Stimulated activated CD4-positive, alpha-beta T cell treated with anti-CD3 and anti-CD28 coated beads, Interleukin-1b, Interleukin-23, amount 100 ng/mL, for 48 hours (primary cell): ENCODE data around the gene ZNF563.

ENCODE experiments used
- DNase-seq: peaks from one replicate; pipeline ENCODE4 v3.0.0-alpha.2; 2020

The ZNF563 gene

DNA sequence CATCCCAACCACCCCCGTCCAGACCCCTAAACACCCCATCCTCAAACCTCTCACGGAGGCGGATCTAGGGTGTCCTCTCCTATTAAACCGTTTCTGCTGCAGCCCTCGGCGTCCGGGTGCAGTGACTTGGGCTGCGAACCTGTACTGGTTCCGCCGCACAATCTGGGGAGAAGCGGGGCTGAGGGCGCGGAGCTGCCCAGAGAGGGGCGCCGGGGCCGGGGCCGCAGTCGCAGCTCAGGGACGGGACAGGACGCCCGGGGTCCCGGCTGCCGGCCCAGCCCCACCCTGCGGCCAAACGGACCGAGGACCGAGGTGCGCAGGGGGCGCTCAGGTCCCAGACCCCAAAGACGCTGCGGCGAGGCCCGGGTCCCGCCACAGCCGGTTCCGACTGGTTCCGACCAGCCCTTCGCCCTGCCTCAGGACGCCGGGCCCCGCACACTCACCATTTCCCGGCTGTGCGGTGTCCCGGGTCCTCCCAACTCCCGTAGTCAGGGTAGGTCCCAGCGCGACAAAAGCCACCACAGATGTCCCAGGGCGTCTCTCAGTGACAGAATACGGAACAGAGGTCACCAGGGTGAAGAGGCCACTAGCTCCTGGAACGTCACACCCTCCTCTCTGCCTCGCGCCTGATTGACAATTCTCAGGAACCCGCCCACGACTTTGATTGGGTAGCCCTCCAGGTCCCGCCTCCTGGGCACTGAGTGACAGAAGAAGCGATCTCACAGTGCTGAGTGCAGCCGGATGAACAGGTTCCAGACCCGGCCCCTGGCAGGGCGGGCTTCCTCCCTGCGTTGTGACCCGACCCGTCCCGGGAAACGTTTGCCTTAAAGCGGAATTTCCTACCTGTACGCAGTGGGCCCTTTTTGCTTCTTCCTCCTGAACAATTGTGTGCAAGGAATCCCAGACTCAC lies 38.9 kb downstream of the ZNF563 start, which contains the start of gene ZNF44:
Gene ZNF44 (minus strand): TSS at position 635 of the 910 bp plus-strand sequence. CDS start 189 bp downstream, at position 446.
- peak; percentile 97 for DNase-seq

DNA sequence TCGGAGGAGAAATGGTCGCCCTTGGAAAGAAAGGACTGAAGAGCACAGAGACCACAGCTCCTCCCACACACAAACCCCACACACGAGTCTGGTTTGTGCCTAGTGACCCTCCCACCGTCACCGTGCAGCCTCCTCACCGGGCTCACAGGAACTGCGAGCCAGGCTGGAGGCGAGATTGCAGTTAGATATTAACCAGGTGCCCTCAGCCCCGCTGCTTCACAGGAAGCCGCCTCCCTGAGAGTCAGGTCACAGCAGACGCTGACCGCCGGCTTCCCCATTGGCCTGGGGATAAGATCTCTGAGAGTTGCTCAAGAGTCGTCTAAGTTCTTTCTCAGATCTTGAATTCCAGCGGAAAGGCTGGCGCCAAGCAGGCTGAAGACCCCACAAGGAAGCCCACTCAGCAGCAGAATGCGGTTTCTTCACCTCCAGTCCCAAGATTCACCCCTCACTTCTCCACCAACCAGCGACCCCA lies 39.6 kb downstream of the ZNF563 start:
- DNase-seq, result peak; percentile 52

DNA sequence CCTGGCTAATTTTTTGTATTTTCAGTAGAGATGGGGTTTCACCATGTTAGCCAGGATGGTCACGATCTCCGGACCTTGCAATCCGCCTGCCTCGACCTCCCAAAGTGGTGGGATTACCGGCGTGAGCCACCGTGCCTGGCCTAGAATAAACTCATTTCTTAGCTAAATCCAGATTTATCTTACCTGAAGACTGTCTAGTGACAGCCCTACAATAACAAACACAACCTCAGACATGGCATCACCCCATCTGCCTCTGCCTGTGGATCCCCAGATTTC lies 43.7 kb downstream of the ZNF563 start:
- no peak for DNase-seq

DNA sequence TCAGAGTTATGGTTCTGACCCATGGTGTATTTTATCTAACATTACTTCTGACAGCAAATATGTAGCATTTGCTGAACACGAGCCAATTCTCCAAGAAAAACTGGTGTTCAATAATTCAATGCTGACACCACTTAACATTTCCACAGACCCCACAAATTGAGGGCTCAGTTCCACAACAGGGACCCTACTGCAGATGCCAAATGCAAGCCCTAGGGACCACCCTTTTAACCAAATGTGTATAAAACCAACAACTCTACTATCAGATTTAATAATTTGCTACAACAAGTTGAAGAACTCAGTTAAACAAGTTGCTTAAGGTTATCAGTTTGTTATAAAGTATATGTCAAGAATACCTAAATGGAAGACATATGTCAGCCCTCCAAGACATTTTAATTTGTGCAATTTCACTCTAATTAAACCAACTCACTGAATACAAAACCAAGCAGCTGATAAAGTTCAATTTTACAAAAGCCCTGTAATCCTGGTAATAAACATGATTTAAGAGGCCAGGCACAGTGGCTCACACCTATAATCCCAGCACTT lies 45.4 kb downstream of the ZNF563 start:
- DNase-seq, result no peak

DNA sequence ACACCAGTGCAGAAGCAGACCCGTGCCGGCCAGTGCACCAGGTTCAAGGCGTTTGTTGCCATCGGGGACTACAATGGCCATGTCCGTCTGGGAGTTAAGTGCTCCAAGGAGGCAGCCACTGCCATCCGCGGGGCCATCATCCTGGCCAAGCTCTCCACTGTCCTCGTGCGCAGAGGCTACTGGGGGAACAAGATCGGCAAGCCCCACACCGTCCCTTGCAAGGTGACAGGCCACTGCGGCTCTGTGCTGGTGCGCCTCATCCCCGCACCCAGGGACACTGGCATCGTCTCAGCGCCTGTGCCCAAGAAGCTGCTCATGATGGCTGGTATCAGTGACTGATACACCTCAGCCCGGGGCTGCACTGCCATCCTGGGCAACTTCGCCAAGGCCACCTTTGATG lies 48.8 kb downstream of the ZNF563 start:
- no peak for DNase-seq

DNA sequence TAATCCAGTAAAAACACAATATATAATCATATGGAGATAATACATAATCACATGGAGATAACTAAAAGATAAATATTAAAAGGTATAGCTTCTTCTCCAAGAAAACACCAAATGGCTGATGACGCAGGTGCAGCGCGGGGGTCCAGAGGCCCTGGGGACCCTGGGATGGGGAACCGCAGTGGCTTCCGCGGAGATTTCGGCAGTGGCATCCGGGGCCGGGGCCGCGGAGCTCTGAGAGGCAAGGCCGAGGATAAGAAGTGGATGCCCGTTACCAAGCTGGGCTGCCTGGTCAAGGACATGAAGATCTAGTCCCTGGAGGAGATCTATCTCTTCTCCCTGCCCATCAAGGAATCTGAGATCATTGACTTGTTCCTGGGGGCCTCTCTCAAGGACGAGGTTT lies 49.2 kb downstream of the ZNF563 start:
- DNase-seq, result no peak

DNA sequence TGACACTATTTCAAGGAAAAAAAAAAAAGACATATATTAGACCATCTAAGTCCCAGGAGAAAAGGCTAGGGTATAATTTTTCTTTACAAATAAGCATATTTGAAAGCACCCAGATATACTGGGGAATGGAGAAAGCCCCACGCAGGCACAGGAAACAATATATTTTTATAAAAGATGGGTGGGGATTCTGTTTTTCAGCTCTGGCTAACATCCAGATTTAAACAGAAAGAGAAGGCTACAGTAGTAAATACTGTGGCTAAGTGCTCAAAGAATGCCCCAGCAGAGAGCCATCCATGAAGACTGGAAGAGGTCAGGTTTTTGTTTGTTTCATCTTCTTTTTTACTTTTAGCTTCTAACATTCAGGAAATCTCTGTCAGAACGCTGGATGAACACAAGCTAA lies 54.7 kb downstream of the ZNF563 start:
- no peak for DNase-seq

DNA sequence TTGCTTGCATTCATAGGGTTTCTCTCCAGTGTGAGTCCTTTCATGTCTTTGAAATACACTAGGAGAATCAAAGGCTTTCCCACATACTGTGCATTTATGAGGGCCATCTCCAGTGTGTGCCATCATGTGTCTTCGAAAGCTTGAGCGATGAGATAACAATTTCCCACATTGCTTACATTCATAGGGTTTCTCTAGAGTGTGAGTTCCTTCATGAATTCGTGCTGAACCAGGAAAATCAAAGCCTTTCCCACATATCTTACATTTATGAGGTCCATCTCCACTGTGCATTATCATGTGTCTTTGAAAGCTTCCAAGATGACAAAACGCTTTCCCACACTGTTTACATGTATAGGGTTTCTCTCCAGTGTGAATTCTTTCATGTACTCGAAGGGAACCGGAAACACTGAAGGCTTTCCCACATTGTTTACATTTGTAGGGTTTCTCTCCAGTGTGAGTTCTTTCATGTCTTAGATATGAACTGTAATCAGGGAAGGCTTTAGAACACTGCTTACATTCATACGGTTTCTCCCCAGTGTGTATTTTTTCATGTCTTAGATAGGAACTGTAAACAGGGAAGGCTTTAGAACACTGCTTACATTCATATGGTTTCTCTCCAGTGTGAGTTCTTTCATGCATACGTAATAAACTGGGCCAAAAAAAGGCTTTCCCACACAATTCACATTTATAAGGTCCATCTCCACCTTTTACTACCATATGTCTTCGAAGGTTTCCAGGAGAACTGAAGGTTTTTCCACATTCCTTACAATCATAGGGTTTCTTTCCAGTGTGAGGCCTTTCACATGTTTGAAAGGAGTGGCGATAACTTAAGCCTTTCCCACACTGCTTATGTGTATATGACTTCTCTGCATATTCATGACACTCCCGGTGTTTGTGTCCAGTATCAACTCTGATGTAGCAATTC lies 60.2 kb downstream of the ZNF563 start:
- DNase-seq, result no peak

DNA sequence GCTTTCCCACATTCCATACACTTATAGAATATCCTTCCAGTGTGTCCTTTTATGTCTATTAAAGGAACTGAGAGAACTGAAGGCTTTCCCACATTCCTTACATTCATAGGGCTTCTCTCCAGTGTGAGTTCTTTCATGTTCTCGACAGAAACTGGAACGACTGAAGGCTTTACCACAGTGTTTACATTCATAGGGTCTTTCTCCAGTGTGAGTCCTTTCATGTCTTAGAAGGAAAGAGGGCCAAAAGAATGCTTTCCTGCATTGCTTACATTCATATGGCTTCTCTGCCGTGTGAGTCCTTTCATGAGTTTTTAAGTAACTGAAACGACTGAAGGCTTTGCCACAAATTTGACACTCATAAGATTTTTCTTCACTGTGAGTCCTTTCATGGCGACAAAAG lies 61.0 kb downstream of the ZNF563 start:
- DNase-seq, result no peak

DNA sequence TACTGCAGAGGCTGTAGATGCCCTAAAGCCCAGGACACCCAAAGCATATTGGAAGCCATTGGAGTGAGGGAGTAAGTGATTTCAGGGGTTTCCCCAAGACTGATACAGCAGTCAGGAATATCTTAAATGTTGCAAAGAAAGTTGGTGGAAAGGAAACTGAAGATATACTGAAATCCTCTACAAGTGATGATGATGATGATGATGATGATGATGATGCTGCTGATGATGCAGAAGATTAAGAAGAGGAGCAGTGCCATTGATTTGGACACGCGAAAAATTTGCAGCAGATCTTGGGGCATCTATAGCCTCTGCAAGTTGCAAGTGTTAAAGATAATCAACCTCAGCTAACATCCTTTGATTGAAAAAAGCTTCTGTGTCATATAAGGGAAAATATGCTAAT lies 62.6 kb downstream of the ZNF563 start:
- no peak for DNase-seq
